Activated naive CD4-positive, alpha-beta T cell treated with anti-CD3 and anti-CD28 coated beads, Interleukin-2, amount 50 U/mL, for 24 hours (primary cell): ENCODE data around the gene PDHB.
A peak's percentile ranks its signal among the peaks of the same experiment; 100 is the strongest.
"Not testable (repeated sequence)": the region's sequence is repeated elsewhere in the genome, so short reads cannot be mapped to it uniquely, and the experiment has no call there.

Experiments
- H3K27ac Mint-ChIP-seq: one replicate; pipeline ENCODE4 v1.8.0; 2021; ENCODE audit warnings: mild to moderate bottlenecking, mixed read lengths
- H3K27me3 Mint-ChIP-seq: one replicate; pipeline ENCODE4 v1.8.0; 2021; ENCODE audit warnings: mixed read lengths
- H3K36me3 Mint-ChIP-seq: one replicate; pipeline ENCODE4 v1.8.0; 2021; ENCODE audit warnings: mixed read lengths
- H3K4me1 Mint-ChIP-seq: one replicate; pipeline ENCODE4 v1.8.0; 2021; ENCODE audit warnings: mixed read lengths
- H3K4me3 Mint-ChIP-seq: one replicate; pipeline ENCODE4 v1.8.0; 2021; ENCODE audit warnings: mild to moderate bottlenecking, mixed read lengths
- H3K9me3 Mint-ChIP-seq: one replicate; pipeline ENCODE4 v1.8.0; 2021; ENCODE audit warnings: mixed read lengths

Gene PDHB

DNA sequence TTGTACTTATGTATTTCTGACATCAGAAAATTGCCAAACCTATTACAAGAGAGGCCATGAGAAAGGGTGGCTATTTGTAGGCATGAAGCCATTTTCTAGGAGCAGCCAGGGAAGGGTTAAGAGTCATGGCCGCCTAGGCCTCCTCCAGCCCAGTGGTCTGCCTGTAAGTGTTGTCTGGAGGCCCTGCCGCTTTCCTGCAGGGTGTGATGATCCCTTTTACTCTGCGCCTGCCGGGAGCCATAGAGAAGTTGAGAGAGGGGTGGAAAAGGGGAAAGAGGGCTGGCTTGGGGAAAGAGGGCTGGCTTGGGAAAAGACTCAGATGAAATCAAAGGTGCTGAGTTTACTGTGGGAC is 29.2 kb upstream of the PDHB start:
- Mint-ChIP-seq H3K9me3 (no peaks in the 10 kb centered on the region), H3K4me3 (no peak overlapping the region), H3K27ac (no peak overlapping the region), H3K4me1 (peaks cover 16% of the 10 kb centered on the region), H3K27me3 (no peaks in the 10 kb centered on the region), H3K36me3 (no peaks in the 10 kb centered on the region)

DNA sequence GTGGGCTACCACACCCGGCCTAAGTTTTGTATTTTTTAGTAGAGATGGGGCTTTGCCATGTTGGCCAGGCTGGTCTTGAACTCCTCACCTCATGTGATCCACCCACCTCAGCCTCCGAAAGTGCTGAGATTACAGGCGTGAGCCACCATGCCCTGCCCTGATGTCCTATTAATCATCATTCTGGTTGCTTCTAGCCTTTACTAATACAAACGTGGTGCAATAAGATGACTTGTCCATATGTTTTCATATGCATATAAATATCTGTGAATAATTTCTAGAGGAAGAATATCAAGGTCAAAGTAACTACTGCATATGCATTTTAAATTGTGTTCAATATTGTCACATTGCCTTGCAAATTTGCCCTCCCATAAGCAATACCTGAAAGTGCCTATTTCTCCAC is 25.5 kb upstream of the PDHB start:
- H3K36me3 Mint-ChIP-seq, result peaks cover 9% of the 10 kb centered on the region
- H3K27ac Mint-ChIP-seq, result no peak overlapping the region
- H3K9me3 Mint-ChIP-seq, result peaks cover 6% of the 10 kb centered on the region
- no peak overlapping the region for H3K4me3 Mint-ChIP-seq
- no peaks in the 10 kb centered on the region for H3K27me3 Mint-ChIP-seq
- H3K4me1 Mint-ChIP-seq, result peaks cover 10% of the 10 kb centered on the region

DNA sequence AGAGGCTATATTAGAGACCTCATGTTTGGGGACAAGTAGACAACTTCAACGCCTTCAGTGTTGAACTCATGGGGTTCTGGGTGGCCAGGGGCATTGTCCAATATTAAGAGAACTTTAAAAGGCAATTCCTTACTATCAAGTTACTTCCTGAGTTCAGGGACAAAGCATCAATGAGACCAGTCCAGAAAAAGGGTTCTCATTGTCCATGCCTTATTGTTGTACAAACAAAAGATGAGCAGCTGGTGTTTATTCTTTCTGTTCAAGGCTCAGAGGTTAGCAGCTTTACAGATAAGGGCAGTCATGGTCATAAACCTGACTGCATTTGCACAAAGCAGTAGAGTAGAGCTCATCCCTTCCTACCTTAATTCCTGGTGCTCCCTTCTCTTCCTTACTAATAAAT is 18.5 kb upstream of the PDHB start:
- Mint-ChIP-seq H3K9me3 (peaks cover 6% of the 10 kb centered on the region), H3K4me1 (peaks cover 3% of the 10 kb centered on the region), H3K36me3 (peaks cover 9% of the 10 kb centered on the region), H3K27ac (no peak overlapping the region), H3K4me3 (no peak overlapping the region), H3K27me3 (no peaks in the 10 kb centered on the region)

GRCh38 chr3:58441514-58442450 is 8.2 kb upstream of the PDHB start:
- H3K27me3 Mint-ChIP-seq, result no peaks in the 10 kb centered on the region
- H3K27ac Mint-ChIP-seq, result no peak overlapping the region
- no peaks in the 10 kb centered on the region for H3K4me1 Mint-ChIP-seq
- H3K4me3 Mint-ChIP-seq, result no peak overlapping the region
- H3K36me3 Mint-ChIP-seq, result peaks cover 2% of the 10 kb centered on the region
- no peaks in the 10 kb centered on the region for H3K9me3 Mint-ChIP-seq

DNA sequence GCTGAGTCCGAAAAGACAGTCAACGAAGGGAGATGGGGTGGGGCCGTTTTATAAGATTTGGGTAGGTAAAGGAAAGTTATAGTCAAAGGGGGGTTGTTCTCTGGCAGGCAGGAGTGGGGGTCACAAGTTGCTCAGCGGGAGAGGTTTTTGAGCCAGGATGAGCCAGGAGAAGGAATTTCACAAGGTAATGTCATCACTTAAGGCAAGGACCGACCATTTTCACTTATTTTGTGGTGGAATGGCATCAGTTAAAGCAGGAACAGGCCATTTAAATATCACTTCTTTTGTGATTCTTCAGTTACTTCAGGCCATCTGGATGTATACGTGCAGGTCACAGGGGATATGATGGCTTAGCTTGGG is 7.3 kb upstream of the PDHB start:
- not testable (repeated sequence) for H3K4me1 Mint-ChIP-seq

DNA sequence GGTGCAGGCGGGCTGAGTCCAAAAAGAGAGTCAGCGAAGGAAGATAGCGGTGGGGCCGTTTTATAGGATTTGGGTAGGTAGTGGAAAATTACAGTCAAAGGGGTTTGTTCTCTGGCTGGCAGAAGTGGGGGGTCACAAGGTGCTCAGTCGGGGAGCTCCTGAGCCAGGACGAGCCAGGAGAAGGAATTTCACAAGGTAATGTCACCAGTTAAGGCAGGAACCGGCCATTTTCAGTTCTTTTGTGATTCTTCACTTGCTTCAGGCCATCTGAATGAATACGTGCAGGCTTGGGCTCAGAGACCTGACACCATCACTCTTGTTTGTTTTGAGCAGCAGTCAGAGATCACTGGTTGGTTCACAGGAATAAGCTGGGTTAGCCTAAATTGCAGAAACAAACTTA is 3.6 kb upstream of the PDHB start:
- H3K4me3 Mint-ChIP-seq, H3K36me3 Mint-ChIP-seq, H3K9me3 Mint-ChIP-seq, H3K27ac Mint-ChIP-seq, H3K27me3 Mint-ChIP-seq: not testable (repeated sequence)
- H3K4me1 Mint-ChIP-seq, result peaks cover 19% of the 10 kb centered on the region

More for the DNA sequence above, 7.3 kb upstream of the PDHB start:
- H3K27ac Mint-ChIP-seq, H3K4me3 Mint-ChIP-seq, H3K9me3 Mint-ChIP-seq, H3K36me3 Mint-ChIP-seq, H3K27me3 Mint-ChIP-seq: not testable (repeated sequence)

GRCh38 chr3:58434990-58435389 is 1.4 kb upstream of the PDHB start:
- peaks cover 27% of the 10 kb centered on the region for H3K4me1 Mint-ChIP-seq
- H3K36me3 Mint-ChIP-seq, result peaks cover 6% of the 10 kb centered on the region
- no peak overlapping the region for H3K4me3 Mint-ChIP-seq

GRCh38 chr3:58434511-58434910 is 879 bp upstream of the PDHB start:
- H3K27ac Mint-ChIP-seq, result peak overlapping the region; percentile 6
- peak overlapping the region; percentile 98 for H3K4me3 Mint-ChIP-seq
- H3K9me3 Mint-ChIP-seq, result no peaks in the 10 kb centered on the region
- H3K4me1 Mint-ChIP-seq, result peaks cover 27% of the 10 kb centered on the region
- no peaks in the 10 kb centered on the region for H3K27me3 Mint-ChIP-seq
- peaks cover 6% of the 10 kb centered on the region for H3K36me3 Mint-ChIP-seq

More at GRCh38 chr3:58434990-58435389, 1.4 kb upstream of the PDHB start:
- H3K27ac Mint-ChIP-seq, result no peak overlapping the region
- H3K9me3 Mint-ChIP-seq, result no peaks in the 10 kb centered on the region
- no peaks in the 10 kb centered on the region for H3K27me3 Mint-ChIP-seq

- Mint-ChIP-seq H3K27me3 (no peaks in the 10 kb centered on the region), H3K4me3 (peak overlapping the region; percentile 98), H3K27ac (peak overlapping the region; percentile 6), H3K9me3 (no peaks in the 10 kb centered on the region), H3K4me1 (peaks cover 27% of the 10 kb centered on the region), H3K36me3 (peaks cover 6% of the 10 kb centered on the region)
Measured at GRCh38 chr3:58434168-58434504, 504 bp upstream of the PDHB start.

DNA sequence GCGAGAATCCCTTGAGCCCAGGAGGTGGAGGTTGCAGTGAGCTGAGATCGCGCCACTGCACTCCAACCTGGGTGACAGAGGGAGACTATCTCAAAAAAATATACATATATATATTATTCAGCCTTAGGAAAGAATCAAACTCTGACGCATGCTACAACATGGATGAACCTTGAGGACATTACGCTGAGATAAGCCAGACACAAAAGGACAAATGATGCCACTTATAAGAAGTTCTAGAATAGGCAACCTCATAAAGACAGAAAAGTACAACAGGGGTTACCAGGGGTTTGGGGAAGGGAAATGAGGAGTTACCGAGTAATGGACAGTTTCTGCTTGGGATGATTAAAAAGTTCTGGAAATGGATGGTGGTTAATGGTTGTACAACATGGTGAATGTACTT is 727 bp downstream of the PDHB start:
- H3K4me3 Mint-ChIP-seq, result peak overlapping the region; percentile 98
- no peaks in the 10 kb centered on the region for H3K9me3 Mint-ChIP-seq
- H3K27ac Mint-ChIP-seq, result peak overlapping the region; percentile 98
- peaks cover 6% of the 10 kb centered on the region for H3K36me3 Mint-ChIP-seq
- no peaks in the 10 kb centered on the region for H3K27me3 Mint-ChIP-seq
- H3K4me1 Mint-ChIP-seq, result peaks cover 27% of the 10 kb centered on the region

GRCh38 chr3:58429657-58430056 is 4.0 kb downstream of the PDHB start:
- Mint-ChIP-seq H3K4me3 (no peak overlapping the region), H3K4me1 (peaks cover 26% of the 10 kb centered on the region), H3K27ac (no peak overlapping the region), H3K36me3 (peaks cover 8% of the 10 kb centered on the region), H3K27me3 (no peaks in the 10 kb centered on the region), H3K9me3 (no peaks in the 10 kb centered on the region)

DNA sequence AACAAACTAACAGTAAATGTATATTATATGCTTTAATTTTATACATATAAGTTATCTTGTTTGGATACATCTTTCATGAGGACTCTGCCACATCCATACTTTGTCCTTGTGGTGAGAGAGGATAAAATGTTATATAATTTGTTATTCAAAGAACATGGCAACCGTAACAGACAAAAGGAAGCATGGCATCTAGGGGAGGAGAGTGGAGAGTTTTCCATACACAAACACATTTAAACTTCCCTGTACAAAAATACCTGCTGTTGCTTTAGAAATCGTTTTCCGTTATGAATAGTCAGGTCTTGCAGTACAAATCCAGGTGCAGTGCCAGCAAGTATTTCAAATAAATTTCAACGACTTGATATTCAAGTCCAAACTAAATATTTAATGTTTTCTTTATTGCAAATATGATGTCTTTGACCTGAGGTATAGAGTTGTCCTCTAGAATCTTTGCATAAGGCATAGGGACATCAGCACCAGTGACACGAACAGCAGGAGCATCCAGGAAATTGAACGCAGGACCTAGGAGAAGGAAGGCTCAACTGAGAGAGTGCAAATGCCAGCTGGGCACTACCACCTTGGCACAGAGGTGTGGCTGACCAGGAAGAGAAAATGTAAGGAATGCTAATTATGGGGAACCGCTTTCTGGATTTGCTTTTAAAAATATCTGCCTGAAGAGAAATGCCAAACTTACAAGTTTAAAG is 5.8 kb downstream of the PDHB start:
- H3K4me3 Mint-ChIP-seq, result no peak overlapping the region
- H3K36me3 Mint-ChIP-seq, result peaks cover 8% of the 10 kb centered on the region
- peaks cover 12% of the 10 kb centered on the region for H3K4me1 Mint-ChIP-seq
- H3K9me3 Mint-ChIP-seq, result no peaks in the 10 kb centered on the region
- H3K27me3 Mint-ChIP-seq, result no peaks in the 10 kb centered on the region
- no peak overlapping the region for H3K27ac Mint-ChIP-seq

DNA sequence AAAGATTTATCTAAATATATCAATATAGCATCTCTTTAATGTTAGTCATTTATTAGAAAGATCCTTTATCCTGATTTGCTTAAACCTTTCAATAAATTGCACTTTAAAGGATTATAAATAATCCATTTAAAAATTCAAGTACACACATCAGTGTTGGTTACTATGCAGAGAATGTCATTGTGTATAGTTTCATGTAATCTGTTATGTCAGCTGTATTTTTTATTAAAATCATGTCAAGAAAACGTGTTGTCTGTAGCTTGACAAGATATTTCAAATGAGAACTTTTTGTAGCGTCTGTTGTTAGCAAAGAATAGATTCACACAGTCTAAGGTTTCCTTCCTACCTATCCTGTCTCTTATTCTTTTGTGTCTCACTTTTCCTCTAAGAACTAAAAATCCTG is 7.8 kb downstream of the PDHB start:
- Mint-ChIP-seq H3K9me3 (no peaks in the 10 kb centered on the region), H3K36me3 (peaks cover 3% of the 10 kb centered on the region), H3K27ac (no peak overlapping the region), H3K27me3 (no peaks in the 10 kb centered on the region), H3K4me3 (no peak overlapping the region), H3K4me1 (no peaks in the 10 kb centered on the region)

DNA sequence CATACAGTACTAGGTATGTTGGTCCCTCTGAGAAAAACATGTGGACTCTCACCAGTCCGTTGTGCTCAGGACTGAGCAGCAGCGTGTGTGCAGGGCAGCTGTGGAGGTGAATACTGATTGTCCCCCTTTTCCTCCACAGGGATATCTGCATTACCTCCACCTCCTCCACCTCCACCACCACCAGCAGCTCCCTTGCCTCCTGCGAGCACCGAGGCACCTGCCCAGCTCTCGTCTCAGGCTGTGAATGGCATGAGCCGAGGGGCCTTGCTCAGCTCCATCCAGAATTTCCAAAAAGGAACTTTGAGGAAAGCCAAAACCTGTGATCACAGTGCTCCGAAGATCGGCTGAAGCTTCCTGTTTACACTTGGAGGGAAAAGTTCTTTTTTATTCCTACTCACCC is 9.0 kb downstream of the PDHB start:
- no peaks in the 10 kb centered on the region for H3K27me3 Mint-ChIP-seq
- H3K9me3 Mint-ChIP-seq, result no peaks in the 10 kb centered on the region
- peaks cover 3% of the 10 kb centered on the region for H3K36me3 Mint-ChIP-seq
- H3K27ac Mint-ChIP-seq, result peak overlapping the region; percentile 47
- no peaks in the 10 kb centered on the region for H3K4me1 Mint-ChIP-seq
- no peak overlapping the region for H3K4me3 Mint-ChIP-seq

- Mint-ChIP-seq H3K27me3 (no peaks in the 10 kb centered on the region), H3K9me3 (no peaks in the 10 kb centered on the region), H3K27ac (no peak overlapping the region), H3K36me3 (peaks cover 3% of the 10 kb centered on the region), H3K4me1 (peaks cover 4% of the 10 kb centered on the region), H3K4me3 (no peak overlapping the region)
Measured at GRCh38 chr3:58422756-58423325, 10.8 kb downstream of the PDHB start.

GRCh38 chr3:58421004-58421403 is 12.6 kb downstream of the PDHB start:
- Mint-ChIP-seq H3K36me3 (peaks cover 3% of the 10 kb centered on the region), H3K27ac (peak overlapping the region; percentile 52)

More at GRCh38 chr3:58421004-58421403, 12.6 kb downstream of the PDHB start:
- H3K9me3 Mint-ChIP-seq, result no peaks in the 10 kb centered on the region
- peaks cover 4% of the 10 kb centered on the region for H3K4me1 Mint-ChIP-seq
- no peaks in the 10 kb centered on the region for H3K27me3 Mint-ChIP-seq
- H3K4me3 Mint-ChIP-seq, result no peak overlapping the region
